Esophagus squamous epithelium (tissue), 5 donors: ENCODE measurements around the gene KIF1A. TPM values are rescaled to one million over a fixed set of nuclear protein-coding genes. Genes with fewer than 3 reads are reported as not detected.

Experiments
- DNase-seq: peaks from one replicate; lab custom pipeline; 2025; lab: John Stamatoyannopoulos, UW
- H3K27ac ChIP-seq, 4 donors: fragments of 200-600 bp; sonication (generic); one replicate each; pipeline ENCODE4 v1.5.1; 2016 to 2019; ENCODE audit warnings: mild to moderate bottlenecking in 1 of 4
- H3K27me3 ChIP-seq, 4 donors: fragments of 200-600 bp; sonication (generic); 1 replicate in 3 of 4; 2 replicates in 1 of 4; pipeline versions ENCODE4 v1.5.1 to v1.6.0; 2017 to 2021; ENCODE audit warnings: antibody characterized with exemption in 1 of 4
- H3K36me3 ChIP-seq, 3 donors: fragments of 200-600 bp; sonication (generic); one replicate each; pipeline ENCODE4 v1.5.1; 2016 to 2019
- H3K4me1 ChIP-seq, 3 donors: fragments of 200-600 bp; sonication (generic); one replicate each; pipeline ENCODE4 v1.5.1; 2017 to 2019
- H3K4me3 ChIP-seq, 4 donors: fragments of 200-600 bp; sonication (generic); 1 replicate in 3 of 4; 2 replicates in 1 of 4; pipeline ENCODE4 v1.5.1; 2016 to 2019; ENCODE audit warnings: mild to moderate bottlenecking in 2 of 4, moderate library complexity in 1 of 4
- H3K9me3 ChIP-seq, 3 donors: fragments of 200-600 bp; sonication (generic); one replicate each; pipeline ENCODE4 v1.5.1; 2016 to 2019
- CTCF ChIP-seq, 6 experiments: fragments of 450-650 bp in 4 of 6; fragments of 200-600 bp in 2 of 6; sonication (generic) in 2 of 6; IDR thresholded peaks; one replicate each; pipeline ENCODE4 v1.5.1; 2016 to 2019; ENCODE audit warnings: antibody characterized with exemption in 6 of 6, mild to moderate bottlenecking in 4 of 6, moderate library complexity in 4 of 6
- POLR2A ChIP-seq, 4 donors: fragments of 450-650 bp; IDR thresholded peaks; one replicate each; pipeline ENCODE4 v1.6.1; 2017; ENCODE audit warnings: antibody characterized with exemption in 4 of 4, mild to moderate bottlenecking in 4 of 4, moderate library complexity in 3 of 4
- WGBS, 2 donors: methylation state at CpG; one replicate each; pipeline ENCODE4 v1.1.5; 2018; 5-methylcytosine and 5-hydroxymethylcytosine counted together
- intact Hi-C: fragments of 100-400 bp; cut with DNase I; formaldehyde crosslinking; loops from one replicate; pipeline ENCODE4 v1.15.0; 2022
- total RNA-seq, 4 donors: library from RNA; depleted of rRNA; stranded (reverse); fragments of >200 nt; gene quantifications; one replicate each; pipeline ENCODE4 v1.1.0, GENCODE V29; 2016
- donor health status: DM: yes; HTN: yes; CAD: no.

KIF1A gene
- under 1 TPM in 1 of 4 donors, not detected in 3; 0.15 TPM for total RNA-seq

- intact Hi-C loops = no loop called here
- Histone ChIP-seq H3K9me3 (peaks cover 0 to 6% (median 0%) of the 10 kb centered on the region in 3 donors), H3K36me3 (no peaks in the 10 kb centered on the region), H3K27ac (no peak within 1 kb of the TSS), H3K4me3 (peak within 1 kb of the TSS in 2 of 4 donors; percentile 37 to 47), H3K27me3 (peaks cover 19 to 91% (median 23%) of the 10 kb centered on the region in 4 donors), H3K4me1 (peaks cover 11 to 30% (median 29%) of the 10 kb centered on the region in 3 donors)
- TF ChIP-seq CTCF (IDR thresholded peaks at IDR 0.05) = no peak
- TF ChIP-seq POLR2A (IDR thresholded peaks at IDR 0.05) = no peak
- DNase-seq = no peak
- WGBS, 2 donors = 0% methylated on average over 6 of the region's 104 CpGs; no CpG with 5 or more reads in 1 of the 2 donors
Observed at GRCh38 chr2:240819858-240820606, at the start of gene KIF1A. TSS of gene KIF1A (minus strand) at chr2:240820219. CDS start at chr2:240797752, 22,467 bp downstream.

GRCh38 chr2:240869109-240869955 is 49.3 kb upstream of the KIF1A start:
- DNase-seq = no peak
- Histone ChIP-seq H3K27me3 (peaks cover 0 to 3% (median 0%) of the 10 kb centered on the region in 4 donors), H3K9me3 (no peaks in the 10 kb centered on the region), H3K4me3 (no peak overlapping the region), H3K27ac (no peak overlapping the region), H3K36me3 (no peaks in the 10 kb centered on the region), H3K4me1 (no peaks in the 10 kb centered on the region)
- 90 to 93% methylated on average over 7 to 9 of the region's 25 CpGs for WGBS, 2 donors
- intact Hi-C loops = no loop called here
- no peak for TF ChIP-seq POLR2A (IDR thresholded peaks at IDR 0.05)
- no peak for TF ChIP-seq CTCF (IDR thresholded peaks at IDR 0.05)

- intact Hi-C loops = no loop called here
- no peak within 1 kb of the TSS for H3K27ac ChIP-seq
- 67 to 71% methylated on average over 10 to 14 of the region's 21 CpGs for WGBS, 2 donors
- no peaks in the 10 kb centered on the region for H3K36me3 ChIP-seq
- H3K4me3 ChIP-seq = no peak within 1 kb of the TSS
- H3K4me1 ChIP-seq = no peaks in the 10 kb centered on the region
- TF ChIP-seq CTCF (IDR thresholded peaks at IDR 0.05) = no peak
- TF ChIP-seq POLR2A (IDR thresholded peaks at IDR 0.05) = no peak
- H3K9me3 ChIP-seq = no peaks in the 10 kb centered on the region
- H3K27me3 ChIP-seq = peaks cover 0 to 3% (median 0%) of the 10 kb centered on the region in 4 donors
- no peak for DNase-seq
Observed at GRCh38 chr2:240868286-240869108, 48.5 kb upstream of the KIF1A start, which contains the start of gene AGXT. TSS of gene AGXT (plus strand) at chr2:240868824. CDS start at chr2:240868866, 42 bp downstream.

GRCh38 chr2:240865391-240865790 is 45.4 kb upstream of the KIF1A start:
- Histone ChIP-seq H3K27me3 (peaks cover 0 to 3% (median 0%) of the 10 kb centered on the region in 4 donors), H3K9me3 (no peaks in the 10 kb centered on the region), H3K4me1 (no peaks in the 10 kb centered on the region), H3K4me3 (no peak overlapping the region), H3K27ac (no peak overlapping the region), H3K36me3 (no peaks in the 10 kb centered on the region)
- TF ChIP-seq POLR2A (IDR thresholded peaks at IDR 0.05) (no peak), CTCF (IDR thresholded peaks at IDR 0.05) (no peak)
- DNase-seq = no peak
- 75 to 76% methylated on average over 5 of the region's 5 CpGs for WGBS, 2 donors
- intact Hi-C loops = no loop called here
